HEK293 (cell line): Measurements from ENCODE around the gene SERINC3.
"Not testable (repeated sequence)": the region's sequence is repeated elsewhere in the genome, so short reads cannot be mapped to it uniquely, and the experiment has no call there.

Experiments used
- CTCF ChIA-PET: fragments of 350-600 bp; formaldehyde crosslinking; extraction: SDS; loops from one replicate; lab custom pipeline; 2021; ENCODE audit warnings: antibody characterized with exemption; lab: Yijun Ruan, JAX
- POLR2A ChIA-PET: fragments of 300-600 bp; formaldehyde crosslinking; extraction: SDS; loops from one replicate; lab custom pipeline; 2020; ENCODE audit warnings: antibody characterized with exemption, inconsistent platforms; lab: Yijun Ruan, JAX
- H3K27ac ChIP-seq: fragments of 200-500 bp; sonication (Bioruptor generic); 2 replicates; pipeline ENCODE4 v1.5.1; 2014; ENCODE audit warnings: low read depth, low read length, control low read depth, inconsistent platforms; ENCODE audit errors: extremely low read depth
- H3K36me3 ChIP-seq, 2 experiments: fragments of 200-500 bp in 1 of 2; sonication (Bioruptor generic) in 1 of 2; 1 replicate in 1 of 2; 2 replicates in 1 of 2; pipeline ENCODE4 v1.5.1; 2014 to 2017; ENCODE audit warnings: inconsistent platforms in 2 of 2, low read length in 2 of 2; ENCODE audit not compliant: control insufficient read depth in 2 of 2, insufficient read depth in 1 of 2
- H3K4me1 ChIP-seq: fragments of 200-500 bp; sonication (Bioruptor generic); 2 replicates; pipeline ENCODE4 v1.5.1; 2014; ENCODE audit warnings: mild to moderate bottlenecking, low read length, inconsistent platforms; ENCODE audit not compliant: control insufficient read depth, insufficient read depth
- H3K4me3 ChIP-seq: 2 replicates; pipeline ENCODE4 v1.5.1; 2011; ENCODE audit warnings: low read depth, mild to moderate bottlenecking, control low read depth, low read length, moderate library complexity
- H3K9me3 ChIP-seq: fragments of 200-500 bp; sonication (Bioruptor generic); 2 replicates; pipeline ENCODE4 v1.5.1; 2014; ENCODE audit warnings: low read depth, low read length, inconsistent platforms; ENCODE audit not compliant: control insufficient read depth, insufficient read depth
- CTCF ChIP-seq: fragments of 450-650 bp; formaldehyde crosslinking; IDR thresholded peaks from 2 replicates; pipeline ENCODE4 v1.5.1; 2016; ENCODE audit warnings: missing biosample characterization, missing genetic modification characterization
- FEZF1 ChIP-seq: fragments of 450-650 bp; formaldehyde crosslinking; IDR thresholded peaks from 2 replicates; pipeline ENCODE4 v1.5.1; 2016; ENCODE audit warnings: missing biosample characterization, missing genetic modification characterization
- GLIS1 ChIP-seq: fragments of 450-650 bp; formaldehyde crosslinking; IDR thresholded peaks from 2 replicates; pipeline ENCODE4 v1.5.1; 2016; ENCODE audit warnings: missing biosample characterization, missing genetic modification characterization
- PRDM4 ChIP-seq: fragments of 450-650 bp; formaldehyde crosslinking; IDR thresholded peaks from 2 replicates; pipeline ENCODE4 v1.5.1; 2017; ENCODE audit warnings: missing biosample characterization, missing genetic modification characterization
- RBAK ChIP-seq: fragments of 450-650 bp; formaldehyde crosslinking; IDR thresholded peaks from 2 replicates; pipeline ENCODE4 v1.5.1; 2016; ENCODE audit warnings: missing biosample characterization, missing genetic modification characterization
- SETDB1 ChIP-seq: IDR thresholded peaks from one replicate; pipeline ENCODE4 v1.6.1; 2017; ENCODE audit warnings: mild to moderate bottlenecking, low read length, moderate library complexity, mixed read lengths; ENCODE audit not compliant: insufficient read length
- TRIM28 ChIP-seq: IDR thresholded peaks from 2 replicates; pipeline ENCODE4 v1.6.1; 2011; ENCODE audit warnings: low read length, control low read depth, borderline replicate concordance
- ZBTB21 ChIP-seq: fragments of 450-650 bp; formaldehyde crosslinking; IDR thresholded peaks from 2 replicates; pipeline ENCODE4 v1.5.1; 2017; ENCODE audit warnings: missing biosample characterization, missing genetic modification characterization
- ZBTB44 ChIP-seq: fragments of 450-650 bp; IDR thresholded peaks from 2 replicates; pipeline ENCODE4 v1.5.1; 2018; ENCODE audit warnings: missing biosample characterization, mild to moderate bottlenecking, missing genetic modification characterization
- ZFP41 ChIP-seq: fragments of 450-650 bp; formaldehyde crosslinking; IDR thresholded peaks from 2 replicates; pipeline ENCODE4 v1.5.1; 2016; ENCODE audit warnings: missing biosample characterization, missing genetic modification characterization, borderline replicate concordance
- ZNF140 ChIP-seq: fragments of 450-650 bp; formaldehyde crosslinking; IDR thresholded peaks from 2 replicates; pipeline ENCODE4 v1.5.1; 2016; ENCODE audit warnings: missing biosample characterization, missing genetic modification characterization
- ZNF223 ChIP-seq: fragments of 450-650 bp; formaldehyde crosslinking; IDR thresholded peaks from 2 replicates; pipeline ENCODE4 v1.5.1; 2016; ENCODE audit warnings: missing biosample characterization, missing genetic modification characterization
- ZNF302 ChIP-seq: fragments of 450-650 bp; formaldehyde crosslinking; IDR thresholded peaks from 2 replicates; pipeline ENCODE4 v1.5.1; 2016; ENCODE audit warnings: missing biosample characterization, missing genetic modification characterization, low read depth
- ZNF335 ChIP-seq: fragments of 450-650 bp; formaldehyde crosslinking; conservative IDR thresholded peaks from 2 replicates; pipeline ENCODE4 v1.5.1; 2016; ENCODE audit warnings: missing biosample characterization, missing genetic modification characterization
- ZNF548 ChIP-seq: fragments of 450-650 bp; formaldehyde crosslinking; IDR thresholded peaks from 2 replicates; pipeline ENCODE4 v1.5.1; 2016; ENCODE audit warnings: missing biosample characterization, missing genetic modification characterization
- ZNF561 ChIP-seq: fragments of 450-650 bp; IDR thresholded peaks from 2 replicates; pipeline ENCODE4 v1.5.1; 2018; ENCODE audit warnings: missing biosample characterization, missing genetic modification characterization, borderline replicate concordance
- ZNF629 ChIP-seq: fragments of 450-650 bp; formaldehyde crosslinking; IDR thresholded peaks from 2 replicates; pipeline ENCODE4 v1.5.1; 2017; ENCODE audit warnings: missing biosample characterization, missing genetic modification characterization
- ZNF654 ChIP-seq: fragments of 450-650 bp; formaldehyde crosslinking; IDR thresholded peaks from 2 replicates; pipeline ENCODE4 v1.5.1; 2016; ENCODE audit warnings: low read depth, missing biosample characterization, missing genetic modification characterization
- ZNF660 ChIP-seq: fragments of 450-650 bp; IDR thresholded peaks from 2 replicates; pipeline ENCODE4 v1.5.1; 2018; ENCODE audit warnings: missing biosample characterization, mild to moderate bottlenecking, missing genetic modification characterization
- ZNF677 ChIP-seq: fragments of 450-650 bp; IDR thresholded peaks from 2 replicates; pipeline ENCODE4 v1.5.0; 2018; ENCODE audit warnings: missing biosample characterization, mild to moderate bottlenecking, missing genetic modification characterization, moderate library complexity
- ZSCAN18 ChIP-seq: fragments of 450-650 bp; formaldehyde crosslinking; IDR thresholded peaks from 2 replicates; pipeline ENCODE4 v1.5.1; 2016; ENCODE audit warnings: missing biosample characterization, missing genetic modification characterization

SERINC3 gene

DNA sequence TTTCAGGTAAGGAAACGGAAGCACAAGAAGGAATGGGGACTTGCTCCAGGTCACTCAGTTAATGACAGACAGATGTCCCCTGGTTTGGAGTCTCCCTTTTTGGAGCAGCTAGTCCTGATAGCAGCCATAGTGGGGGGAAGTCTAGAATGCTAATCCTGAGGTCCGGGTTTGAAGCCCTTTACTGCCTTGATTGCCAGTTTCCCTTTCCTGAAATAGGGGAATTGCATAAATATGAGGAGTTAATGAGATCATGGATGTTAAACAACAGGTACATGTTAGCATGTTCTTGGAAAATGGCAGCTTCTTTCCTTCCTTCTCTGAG, 46.5 kb downstream of the SERINC3 start:
- Histone ChIP-seq H3K36me3 (peaks cover 0 to 8% of the 10 kb centered on the region in 2 experiments; a peak in 2 of 3 replicates), H3K4me3 (peak overlapping the region; percentile 83), H3K27ac (no peak overlapping the region), H3K9me3 (no peaks in the 10 kb centered on the region), H3K4me1 (no peaks in the 10 kb centered on the region)
- ChIA-PET CTCF (interaction anchor here (1.0 to 1.2 kb wide), 4 partner anchors 76 to 266 kb away, joined by 3 to 5 read pairs (median 4); no protein-coding TSS in a partner anchor), POLR2A (interaction anchor here (0.6 to 1.4 kb wide), 9 partner anchors 9 to 188 kb away, joined by 3 to 5 read pairs (median 3); no protein-coding TSS in a partner anchor)
- TF ChIP-seq RBAK (tag by site-specific recombination) (no peak), SETDB1 (no peak), ZFP41 (tag by site-specific recombination) (no peak), ZNF335 (tag by site-specific recombination) (peak; percentile 86), ZSCAN18 (tag by site-specific recombination) (no peak), GLIS1 (tag by site-specific recombination) (no peak), ZNF660 (peak; percentile 44; the same call in 1 of the 2 replicates)

DNA sequence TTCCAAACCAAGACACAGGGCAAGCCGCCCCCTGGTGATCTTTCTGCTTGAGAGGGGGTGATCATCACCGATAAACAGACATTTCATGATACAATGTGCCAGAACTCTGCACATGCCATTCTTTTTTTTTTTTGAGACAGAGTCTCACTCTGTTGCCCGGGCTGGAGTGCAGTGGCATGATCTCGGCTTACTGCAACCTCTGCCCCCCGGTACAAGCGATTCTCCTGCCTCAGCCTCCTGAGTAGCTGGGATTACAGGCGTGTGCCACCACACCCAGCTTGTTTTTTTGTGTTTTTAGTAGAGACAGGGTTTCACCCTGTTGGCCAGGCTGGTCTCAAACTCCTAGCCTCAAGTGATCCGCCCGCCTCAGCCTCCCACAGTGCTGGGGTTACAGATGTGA, 49.6 kb downstream of the SERINC3 start:
- H3K9me3 ChIP-seq, H3K4me3 ChIP-seq, H3K36me3 ChIP-seq, H3K27ac ChIP-seq, POLR2A ChIA-PET, H3K4me1 ChIP-seq: not testable (repeated sequence)
- CTCF ChIA-PET = interaction anchor here (0.6 to 2.1 kb wide), 7 partner anchors 33 to 1660 kb away, joined by 3 to 14 read pairs (median 4); no protein-coding TSS in a partner anchor

DNA sequence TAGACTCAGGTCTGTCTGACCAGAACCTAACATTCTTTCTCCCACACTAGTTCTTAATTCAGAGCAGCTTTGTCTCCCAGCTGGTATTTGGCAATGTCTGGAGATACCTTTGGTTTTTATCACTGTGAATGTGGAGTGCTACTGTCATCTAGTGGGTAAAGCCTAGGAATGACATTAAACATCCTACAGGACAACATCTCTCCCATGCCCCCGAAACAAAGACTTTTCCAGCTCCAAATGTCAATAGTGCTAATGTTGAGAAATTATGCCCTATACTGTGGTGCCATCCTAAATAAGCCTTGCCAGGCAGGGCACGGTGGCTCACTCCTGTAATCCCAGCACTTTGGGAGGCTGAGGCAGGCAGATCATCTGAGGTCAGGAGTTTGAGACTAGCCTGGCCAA, 50.4 kb downstream of the SERINC3 start:
- CTCF ChIA-PET = interaction anchor here (0.6 to 2.1 kb wide), 12 partner anchors 18 to 258 kb away, joined by 3 to 14 read pairs (median 4); no protein-coding TSS in a partner anchor
- Histone ChIP-seq H3K36me3 (no peaks in the 10 kb centered on the region), H3K4me1 (no peaks in the 10 kb centered on the region), H3K4me3 (no peak overlapping the region), H3K27ac (no peak overlapping the region), H3K9me3 (no peaks in the 10 kb centered on the region)
- POLR2A ChIA-PET = no interaction called here
- no peak for TF ChIP-seq TRIM28
- no peak for TF ChIP-seq FEZF1 (tag by site-specific recombination)
- no peak for TF ChIP-seq SETDB1
- TF ChIP-seq PRDM4 (tag by site-specific recombination) = no peak
- TF ChIP-seq ZNF677 (tag by site-specific recombination) = no peak
- TF ChIP-seq CTCF = peak; percentile 88
- TF ChIP-seq ZNF548 = no peak
- TF ChIP-seq ZNF654 (tag by site-specific recombination) = peak; percentile 87
- TF ChIP-seq ZBTB44 (tag by site-specific recombination) = no peak
- no peak for TF ChIP-seq ZNF302
- no peak for TF ChIP-seq ZNF140 (tag by site-specific recombination)
- no peak for TF ChIP-seq ZNF561 (tag by site-specific recombination)
- TF ChIP-seq ZFP41 (tag by site-specific recombination) = no peak
- TF ChIP-seq ZNF223 (tag by site-specific recombination) = no peak
- TF ChIP-seq ZBTB21 (tag by site-specific recombination) = no peak
- no peak for TF ChIP-seq ZNF629 (tag by site-specific recombination)
